ENCODE results near the gene LDLRAD3. TPM values are rescaled to one million over a fixed set of nuclear protein-coding genes. Genes with fewer than 3 reads are reported as not detected.

The LDLRAD3 gene
- total RNA-seq, 1 experiment from 2014 or later: 12.1 TPM

DNA sequence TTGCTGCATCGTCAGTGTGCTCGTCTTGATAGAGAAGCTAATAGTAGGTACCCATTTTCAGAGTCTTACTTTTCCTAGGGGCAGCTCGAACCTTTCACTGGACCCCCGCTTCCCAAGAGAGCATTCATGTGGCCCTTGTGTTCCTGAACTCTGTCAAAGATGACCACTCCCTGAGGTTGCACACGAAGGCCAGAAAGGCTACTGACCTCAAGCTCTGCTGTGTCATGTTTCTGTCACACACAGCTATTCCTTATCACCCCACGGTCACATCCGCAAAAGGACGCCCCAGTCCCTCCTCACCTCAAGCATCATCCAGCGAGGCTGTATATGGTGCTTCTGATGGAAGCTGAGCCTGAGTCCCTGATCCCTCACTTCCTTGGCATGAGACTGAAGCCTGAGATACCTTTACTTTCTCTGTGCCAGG is 171.5 kb downstream of the LDLRAD3 start:
- TF ChIP-seq, protein P1, sequence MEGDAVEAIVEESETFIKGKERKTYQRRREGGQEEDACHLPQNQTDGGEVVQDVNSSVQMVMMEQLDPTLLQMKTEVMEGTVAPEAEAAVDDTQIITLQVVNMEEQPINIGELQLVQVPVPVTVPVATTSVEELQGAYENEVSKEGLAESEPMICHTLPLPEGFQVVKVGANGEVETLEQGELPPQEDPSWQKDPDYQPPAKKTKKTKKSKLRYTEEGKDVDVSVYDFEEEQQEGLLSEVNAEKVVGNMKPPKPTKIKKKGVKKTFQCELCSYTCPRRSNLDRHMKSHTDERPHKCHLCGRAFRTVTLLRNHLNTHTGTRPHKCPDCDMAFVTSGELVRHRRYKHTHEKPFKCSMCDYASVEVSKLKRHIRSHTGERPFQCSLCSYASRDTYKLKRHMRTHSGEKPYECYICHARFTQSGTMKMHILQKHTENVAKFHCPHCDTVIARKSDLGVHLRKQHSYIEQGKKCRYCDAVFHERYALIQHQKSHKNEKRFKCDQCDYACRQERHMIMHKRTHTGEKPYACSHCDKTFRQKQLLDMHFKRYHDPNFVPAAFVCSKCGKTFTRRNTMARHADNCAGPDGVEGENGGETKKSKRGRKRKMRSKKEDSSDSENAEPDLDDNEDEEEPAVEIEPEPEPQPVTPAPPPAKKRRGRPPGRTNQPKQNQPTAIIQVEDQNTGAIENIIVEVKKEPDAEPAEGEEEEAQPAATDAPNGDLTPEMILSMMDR (conservative IDR thresholded peaks at IDR 0.05): no peak

More for the DNA sequence above, 171.5 kb downstream of the LDLRAD3 start:
- H2AFZ ChIP-seq (ENCODE audit: low read length): no peak overlapping the region
- H3K18ac ChIP-seq (ENCODE audit: insufficient read length, low read depth, low read length): no peak overlapping the region
- Mint-ChIP-seq H3K27me3 (ENCODE audit: low read depth) (no peaks in the 10 kb centered on the region), H3K4me1 (peaks cover 16 to 23% of the 10 kb centered on the region in 2 experiments), H3K27ac (peak overlapping the region in 1 of 3 experiments; percentile 26; a peak in 2 of 7 replicates), H3K4me3 (no peak overlapping the region), H3K36me3 (ENCODE audit: insufficient read depth in 1 of 3, low read depth in 3 of 3) (peaks cover 35 to 40% (median 36%) of the 10 kb centered on the region in 3 experiments), H3K9me3 (peaks cover 21 to 23% of the 10 kb centered on the region in 2 experiments)
- no peak overlapping the region for H2BK5ac ChIP-seq (ENCODE audit: insufficient read length, low read length)
- no peak overlapping the region for H3K4ac ChIP-seq (ENCODE audit: low read depth, low read length)
- H3K4me1 ChIP-seq (ENCODE audit: insufficient read depth, low read length): peaks cover 5% of the 10 kb centered on the region; the same call in 1 of the 2 replicates
- no peak overlapping the region for H2AK5ac ChIP-seq (ENCODE audit: insufficient read length, low read length)
- no peak overlapping the region for H3K27ac ChIP-seq (ENCODE audit: insufficient read length, low read depth, low read length)
- no peak overlapping the region for H2BK20ac ChIP-seq (ENCODE audit: low read depth, low read length, poor library complexity, severe bottlenecking)
- no peak overlapping the region for H3K9ac ChIP-seq (ENCODE audit: extremely low read depth, insufficient read length, low read length)
- H3K9me3 ChIP-seq (ENCODE audit: control insufficient read depth, low read depth, low read length): peaks cover 10% of the 10 kb centered on the region
- H3K14ac ChIP-seq (ENCODE audit: insufficient read depth, low read length): no peak overlapping the region
- no peak overlapping the region for H2BK120ac ChIP-seq (ENCODE audit: low read depth, low read length, poor library complexity, severe bottlenecking)
- H3K79me2 ChIP-seq (ENCODE audit: insufficient read depth, low read length): no peaks in the 10 kb centered on the region
- no peaks in the 10 kb centered on the region for H3K23me2 ChIP-seq (ENCODE audit: insufficient read length, low read depth, low read length, poor library complexity, severe bottlenecking)
- H3K27me3 ChIP-seq (ENCODE audit: insufficient read depth, low read length): no peaks in the 10 kb centered on the region
- DNase-seq: no peak
- H3K4me2 ChIP-seq (ENCODE audit: insufficient read depth, insufficient read length, low read length): no peak overlapping the region
- no peak overlapping the region for H3K56ac ChIP-seq (ENCODE audit: insufficient read length, low read depth, low read length)
- no peaks in the 10 kb centered on the region for H4K20me1 ChIP-seq (ENCODE audit: control insufficient read depth, insufficient read depth, insufficient read length)
- no peak overlapping the region for H3T11ph ChIP-seq (ENCODE audit: low read length)
- no CpG with 5 or more reads among the region's 9 CpGs for WGBS (ENCODE audit: extremely low coverage, insufficient read length, low lambda C conversion rate)
- no peaks in the 10 kb centered on the region for H3K79me1 ChIP-seq (ENCODE audit: insufficient read depth, low read depth, low read length, poor library complexity, severe bottlenecking)
- H2BK12ac ChIP-seq (ENCODE audit: insufficient read length, low read depth, low read length): no peak overlapping the region
- H4K5ac ChIP-seq (ENCODE audit: insufficient read length, low read depth, low read length): no peak overlapping the region
- H4K91ac ChIP-seq (ENCODE audit: insufficient read length, low read depth, low read length): no peak overlapping the region
- no peak overlapping the region for H4K8ac ChIP-seq (replicated peaks; ENCODE audit: insufficient read length, low read depth, low read length)
- H2BK15ac ChIP-seq (ENCODE audit: low read depth, low read length): no peak overlapping the region
- no peak overlapping the region for H3K23ac ChIP-seq (ENCODE audit: insufficient read length, low read depth, low read length)
